ENCODE results near the gene PIGQ.

GRCh38 chr16:540645-541340, 29.0 kb upstream of the PIGQ start:
- TF ChIP-seq CTCF (conservative IDR thresholded peaks at IDR 0.05) (no peak), EZH2 (IDR thresholded peaks at IDR 0.05; ENCODE audit: low read depth) (no peak)

All from PC-9 (cell line).